Ovary (tissue), 3 donors: ENCODE data around the gene PRDX3.

Source experiments
- CTCF ChIP-seq, 3 donors: fragments of 450-650 bp in 2 of 3; fragments of 200-600 bp in 1 of 3; IDR thresholded peaks; one replicate each; pipeline versions ENCODE4 v1.5.1 to v1.8.0; 2016 to 2022; ENCODE audit warnings: antibody characterized with exemption in 3 of 3, mild to moderate bottlenecking in 1 of 3
- EP300 ChIP-seq: sonication (generic); formaldehyde crosslinking; IDR thresholded peaks from one replicate; pipeline ENCODE4 v1.6.1; 2017; ENCODE audit warnings: antibody characterized with exemption
- POLR2A ChIP-seq: fragments of 450-650 bp; IDR thresholded peaks from one replicate; pipeline ENCODE4 v1.6.1; 2017; ENCODE audit warnings: antibody characterized with exemption, mild to moderate bottlenecking, moderate library complexity
- donor health status: DM: no; HTN: no; CAD: no.

- TF ChIP-seq EP300 (no peak), CTCF (IDR thresholded peaks at IDR 0.05) (no peak), POLR2A (no peak)
Measured at GRCh38 chr10:119119400-119119799, 59.2 kb downstream of the PRDX3 start.
